H1 (cell line): ENCODE results near the gene RIMS3. TPM values are rescaled to one million over a fixed set of nuclear protein-coding genes. Genes with fewer than 3 reads are reported as not detected.

Source experiments
- CTCF ChIA-PET: fragments of 300-600 bp; sonication (Branson Sonifier 250); formaldehyde crosslinking; loops from one replicate; lab custom pipeline; 2021; ENCODE audit not compliant: partially characterized antibody; lab: Charles Lee
- POLR2A ChIA-PET: fragments of 300-600 bp; sonication (Branson Sonifier 250); formaldehyde crosslinking; loops from one replicate; lab custom pipeline; 2021; ENCODE audit warnings: inconsistent platforms; ENCODE audit not compliant: partially characterized antibody; lab: Charles Lee
- DNase-seq, 2 experiments: peaks; one replicate each; pipeline versions ENCODE4 v3.0.0 to v3.0.0-alpha.2; 2010 to 2022; ENCODE audit warnings: low spot score in 2 of 2, low read depth in 1 of 2, mixed read lengths in 1 of 2
- FAIRE-seq: peaks from 2 replicates; lab custom pipeline; 2011; peaks lifted over from hg19 to GRCh38; lab: Jason Lieb, UNC
- H2AFZ ChIP-seq: 2 replicates; pipeline ENCODE4 v1.8.1; 2012; ENCODE audit warnings: low read length, inconsistent platforms
- H2AK5ac ChIP-seq: 2 replicates; pipeline ENCODE4 v1.6.1; 2013; ENCODE audit warnings: low read depth, low read length
- H2BK120ac ChIP-seq: replicated peaks from 2 replicates; pipeline ENCODE3; 2013; ENCODE audit warnings: low read depth, low read length, inconsistent platforms
- H2BK12ac ChIP-seq: 2 replicates; pipeline ENCODE4 v1.6.1; 2013; ENCODE audit warnings: low read depth, low read length
- H2BK15ac ChIP-seq: 2 replicates; pipeline ENCODE4 v1.6.1; 2013; ENCODE audit warnings: low read length
- H2BK20ac ChIP-seq: 2 replicates; pipeline ENCODE4 v1.6.1; 2013; ENCODE audit warnings: low read length
- H2BK5ac ChIP-seq: 2 replicates; pipeline ENCODE4 v1.6.1; 2013; ENCODE audit warnings: low read depth, low read length
- H3K14ac ChIP-seq: 2 replicates; pipeline ENCODE4 v1.6.1; 2013; ENCODE audit warnings: inconsistent platforms; ENCODE audit not compliant: insufficient read length
- H3K18ac ChIP-seq: 2 replicates; pipeline ENCODE4 v1.6.1; 2013; ENCODE audit warnings: low read length; ENCODE audit errors: extremely low read depth
- H3K23ac ChIP-seq: 2 replicates; pipeline ENCODE4 v1.6.1; 2013; ENCODE audit warnings: inconsistent platforms; ENCODE audit not compliant: insufficient read length
- H3K23me2 ChIP-seq: 2 replicates; pipeline ENCODE4 v1.6.1; 2013; ENCODE audit warnings: low read depth, low read length
- H3K27ac ChIP-seq: 2 replicates; pipeline ENCODE4 v1.6.1; 2011; ENCODE audit warnings: low read depth, low read length, inconsistent platforms
- H3K27me3 ChIP-seq, 4 experiments: replicated peaks in 1 of 4; 1 replicate in 1 of 4; 2 replicates in 3 of 4; pipeline versions ENCODE4 v1.6.1 to v1.8.1; 2011 to 2013; ENCODE audit warnings: low read length in 3 of 4, mild to moderate bottlenecking in 3 of 4, inconsistent platforms in 2 of 4, mixed read lengths in 2 of 4, moderate library complexity in 1 of 4; ENCODE audit not compliant: control insufficient read depth in 3 of 4, insufficient read depth in 3 of 4; ENCODE audit errors: extremely low read depth in 1 of 4
- H3K36me3 ChIP-seq, 4 experiments: 2 replicates each; pipeline versions ENCODE4 v1.6.1 to v1.8.1; 2011 to 2013; ENCODE audit warnings: mild to moderate bottlenecking in 4 of 4, low read length in 3 of 4, moderate library complexity in 2 of 4, control low read depth in 1 of 4, inconsistent platforms in 1 of 4; ENCODE audit not compliant: insufficient read depth in 4 of 4, control insufficient read depth in 2 of 4
- H3K4ac ChIP-seq: replicated peaks from 2 replicates; pipeline ENCODE3; 2013; ENCODE audit warnings: low read length, low read depth, mixed read lengths, inconsistent platforms; ENCODE audit not compliant: insufficient read length
- H3K4me1 ChIP-seq, 4 experiments: replicated peaks in 1 of 4; 1 replicate in 1 of 4; 2 replicates in 3 of 4; pipeline versions ENCODE4 v1.6.1 to v1.8.1; 2011 to 2013; ENCODE audit warnings: low read length in 3 of 4, inconsistent platforms in 2 of 4, mixed read lengths in 1 of 4; ENCODE audit not compliant: insufficient read depth in 4 of 4, control insufficient read depth in 3 of 4
- H3K4me2 ChIP-seq, 2 experiments: 2 replicates each; pipeline versions ENCODE4 v1.6.1 to v1.8.1; 2011 to 2013; ENCODE audit warnings: low read depth in 2 of 2, low read length in 2 of 2, control low read depth in 1 of 2, inconsistent platforms in 1 of 2, mild to moderate bottlenecking in 1 of 2; ENCODE audit not compliant: insufficient read depth in 1 of 2
- H3K4me3 ChIP-seq, 4 experiments: fragments of 200-600, 300-600 bp in 1 of 4; sonication (generic), shearing (Covaris generic), sonication (Bioruptor Twin) in 1 of 4; 2 replicates each; pipeline versions ENCODE4 v1.5.1 to v1.8.1; 2011 to 2016; ENCODE audit warnings: low read length in 4 of 4, low read depth in 3 of 4, control low read depth in 2 of 4, inconsistent platforms in 2 of 4, mild to moderate bottlenecking in 2 of 4, mixed read lengths in 1 of 4, moderate library complexity in 1 of 4; ENCODE audit not compliant: insufficient read depth in 2 of 4; ENCODE audit errors: extremely low read depth in 1 of 4
- H3K56ac ChIP-seq: replicated peaks from 2 replicates; pipeline ENCODE3; 2013; ENCODE audit warnings: low read depth, mild to moderate bottlenecking, mixed read lengths, low read length, inconsistent platforms; ENCODE audit not compliant: insufficient read length
- H3K79me1 ChIP-seq: 2 replicates; pipeline ENCODE4 v1.6.1; 2013; ENCODE audit warnings: low read depth, low read length, control low read depth
- H3K79me2 ChIP-seq, 2 experiments: 2 replicates each; pipeline versions ENCODE4 v1.6.1 to v1.8.1; 2012 to 2013; ENCODE audit warnings: low read length in 2 of 2, mild to moderate bottlenecking in 2 of 2, inconsistent platforms in 1 of 2; ENCODE audit not compliant: insufficient read depth in 2 of 2, control insufficient read depth in 1 of 2
- H3K9ac ChIP-seq, 4 experiments: replicated peaks in 1 of 4; 1 replicate in 1 of 4; 2 replicates in 3 of 4; pipeline versions ENCODE4 v1.6.1 to v1.8.1; 2011 to 2013; ENCODE audit warnings: low read depth in 3 of 4, low read length in 3 of 4, control low read depth in 2 of 4, mild to moderate bottlenecking in 2 of 4, moderate library complexity in 2 of 4, inconsistent platforms in 1 of 4; ENCODE audit errors: extremely low read depth in 1 of 4
- H3K9me3 ChIP-seq, 2 experiments: 2 replicates each; pipeline versions ENCODE4 v1.6.1 to v1.8.1; 2012 to 2013; ENCODE audit warnings: mild to moderate bottlenecking in 2 of 2, moderate library complexity in 2 of 2, control low read depth in 1 of 2, inconsistent platforms in 1 of 2, low read depth in 1 of 2, low read length in 1 of 2, mixed read lengths in 1 of 2; ENCODE audit not compliant: insufficient read depth in 2 of 2
- H4K20me1 ChIP-seq, 2 experiments: replicated peaks in 1 of 2; 2 replicates each; pipeline versions ENCODE3 to v1.8.1; 2011 to 2013; ENCODE audit warnings: inconsistent platforms in 2 of 2, low read length in 2 of 2, mild to moderate bottlenecking in 1 of 2; ENCODE audit not compliant: insufficient read depth in 2 of 2, control insufficient read depth in 1 of 2
- H4K5ac ChIP-seq: 2 replicates; pipeline ENCODE4 v1.6.1; 2013; ENCODE audit warnings: low read length, low read depth, mixed read lengths, inconsistent platforms; ENCODE audit not compliant: insufficient read length
- H4K8ac ChIP-seq: 2 replicates; pipeline ENCODE4 v1.8.0; 2013; ENCODE audit warnings: mild to moderate bottlenecking, moderate library complexity, low read length, inconsistent platforms; ENCODE audit not compliant: insufficient read depth; ENCODE audit errors: extremely low read depth
- H4K91ac ChIP-seq: replicated peaks from 2 replicates; pipeline ENCODE3; 2013; ENCODE audit warnings: low read length, mixed read lengths, inconsistent platforms; ENCODE audit not compliant: insufficient read length
- CBX8 ChIP-seq: fragments of 300-800, 300-1000 bp; sonication (generic); IDR thresholded peaks from 2 replicates; pipeline ENCODE4 v1.7.1; 2016; ENCODE audit warnings: low read depth, low read length, borderline replicate concordance
- CHD2 ChIP-seq: IDR thresholded peaks from 2 replicates; pipeline ENCODE4 v1.6.1; 2012; ENCODE audit warnings: low read length, improper control_type of control experiment
- E2F6 ChIP-seq: IDR thresholded peaks from 2 replicates; pipeline ENCODE4 v1.6.1; 2012; ENCODE audit warnings: inconsistent platforms
- FOSL1 ChIP-seq: IDR thresholded peaks from 2 replicates; pipeline ENCODE4 v1.6.1; 2011; ENCODE audit warnings: mild to moderate bottlenecking, low read depth, low read length, moderate library complexity; ENCODE audit not compliant: insufficient read depth
- KDM4A ChIP-seq: IDR thresholded peaks from one replicate; pipeline ENCODE4 v1.7.1; 2012; ENCODE audit warnings: low read depth, mild to moderate bottlenecking, moderate library complexity, low read length, inconsistent platforms; ENCODE audit not compliant: severe bottlenecking
- MAFK ChIP-seq: IDR thresholded peaks from 2 replicates; pipeline ENCODE4 v1.6.1; 2012; ENCODE audit warnings: low read depth, mild to moderate bottlenecking, improper control_type of control experiment, low read length
- NRF1 ChIP-seq: IDR thresholded peaks from 2 replicates; pipeline ENCODE4 v1.6.1; 2011; ENCODE audit warnings: mild to moderate bottlenecking, low read depth, low read length, improper control_type of control experiment
- POLR2A ChIP-seq, 2 experiments: IDR thresholded peaks; 1 replicate in 1 of 2; 2 replicates in 1 of 2; pipeline ENCODE4 v1.6.1; 2011; ENCODE audit warnings: low read depth in 2 of 2, low read length in 2 of 2, mild to moderate bottlenecking in 2 of 2; ENCODE audit errors: control extremely low read depth in 1 of 2
- RNF2 ChIP-seq: fragments of 200-900, 300-1000 bp; sonication (generic); IDR thresholded peaks from 2 replicates; pipeline ENCODE4 v1.7.1; 2016; ENCODE audit warnings: borderline replicate concordance, low read depth, mild to moderate bottlenecking, antibody characterized with exemption, low read length; ENCODE audit not compliant: poor library complexity, severe bottlenecking; ENCODE audit errors: missing control alignments
- RXRA ChIP-seq: IDR thresholded peaks from 2 replicates; pipeline ENCODE4 v1.6.1; 2011; ENCODE audit warnings: low read depth, mild to moderate bottlenecking, low read length, moderate library complexity; ENCODE audit not compliant: insufficient read depth
- SAP30 ChIP-seq: fragments of 300-600 bp; sonication (generic); IDR thresholded peaks from 2 replicates; pipeline ENCODE4 v1.7.1; 2012; ENCODE audit warnings: low read length, moderate library complexity, mild to moderate bottlenecking, inconsistent platforms; ENCODE audit not compliant: insufficient read depth, insufficient replicate concordance
- SUZ12 ChIP-seq: fragments of 200-600 bp; sonication (generic); IDR thresholded peaks from 2 replicates; pipeline ENCODE4 v1.6.1; 2012; ENCODE audit warnings: mild to moderate bottlenecking, inconsistent platforms, low read length, moderate library complexity, mixed read lengths
- TCF12 ChIP-seq: IDR thresholded peaks from 2 replicates; pipeline ENCODE4 v1.6.1; 2011; ENCODE audit warnings: low read depth, mild to moderate bottlenecking, low read length
- WGBS, 2 experiments: shearing (Covaris generic) in 1 of 2; methylation state at CpG; one replicate each; pipeline versions ENCODE4 v1.1.6 to v1.1.7; 2013 to 2015; ENCODE audit warnings: low lambda C conversion rate in 2 of 2, mixed read lengths in 2 of 2, inconsistent platforms in 1 of 2, low coverage in 1 of 2, missing lambda C conversion rate in 1 of 2; ENCODE audit not compliant: insufficient replicate concordance in 2 of 2, insufficient coverage in 1 of 2, insufficient read length in 1 of 2; ENCODE audit errors: extremely low coverage in 1 of 2, missing lambda C conversion rate in 1 of 2; 5-methylcytosine and 5-hydroxymethylcytosine counted together
- polyA plus RNA-seq, 7 experiments: library from polyadenylated mRNA; depleted of rRNA in 3 of 7; stranded (reverse) in 5 of 7; unstranded in 2 of 7; fragments of >200 nt in 5 of 7; fragments of 200-250 nt in 2 of 7; gene quantifications; 1 replicate in 5 of 7; 2 replicates in 1 of 7; 4 replicates in 1 of 7; pipeline versions ENCODE4 v1.2.1 to v1.2.3, GENCODE V29; 2011 to 2013; ENCODE audit warnings: missing spikeins in 2 of 7, mixed read lengths in 2 of 7
- total RNA-seq: library from RNA; stranded (reverse); fragmentation: NEBNext Ultra II Directional; extraction: Animal tissue kit (Norgen Biotek cat#: 25700); gene quantifications from 2 replicates; pipeline ENCODE4 v1.2.1, GENCODE V29; 2021

Gene RIMS3
- total and polyA plus RNA-seq, 2 of the 8 experiments (the other 6 are each of a cell fraction or from before 2014, with no cell fraction given): 13.3 to 20.6 TPM

GRCh38 chr1:40684669-40685068 lies 19.2 kb upstream of the RIMS3 start:
- ChIA-PET POLR2A (interaction anchor here (0.7 to 3.2 kb wide), 16 partner anchors 8 to 178 kb away, joined by 3 to 16 read pairs (median 3); partner anchors contain the start of gene CITED4), CTCF (interaction anchor here (0.6 to 2.1 kb wide), 14 partner anchors 10 to 164 kb away, joined by 3 to 9 read pairs (median 3); no protein-coding TSS in a partner anchor)
- H3K23me2 ChIP-seq: no peaks in the 10 kb centered on the region
- H2BK5ac ChIP-seq: no peak overlapping the region
- no peak overlapping the region for H3K23ac ChIP-seq
- H4K8ac ChIP-seq: no peak overlapping the region
- H3K14ac ChIP-seq: no peak overlapping the region
- no peaks in the 10 kb centered on the region for H3K4me1 ChIP-seq
- no peaks in the 10 kb centered on the region for H3K9me3 ChIP-seq
- no peak overlapping the region for H2BK12ac ChIP-seq
- no peak overlapping the region for H3K18ac ChIP-seq
- no peak overlapping the region for H3K27ac ChIP-seq
- no peak overlapping the region for H4K91ac ChIP-seq
- no peak overlapping the region for H3K4me3 ChIP-seq
- no peak overlapping the region for H2BK120ac ChIP-seq
- no peak overlapping the region for H2BK15ac ChIP-seq
- H3K79me1 ChIP-seq: no peaks in the 10 kb centered on the region
- no peak overlapping the region for H2AK5ac ChIP-seq
- no peak for DNase-seq
- FAIRE-seq: no peak
- no peak overlapping the region for H3K4ac ChIP-seq
- H4K5ac ChIP-seq: no peak overlapping the region
- H4K20me1 ChIP-seq: peaks cover 0 to 8% of the 10 kb centered on the region in 2 experiments
- no peak overlapping the region for H2BK20ac ChIP-seq
- no peak overlapping the region for H3K9ac ChIP-seq
- WGBS, 2 experiments: 92% methylated on average over 3 of the region's 3 CpGs; no CpG with 5 or more reads in 1 of the 2 experiments
- H2AFZ ChIP-seq: no peak overlapping the region
- H3K79me2 ChIP-seq: peaks cover 0 to 12% of the 10 kb centered on the region in 2 experiments; a peak in 3 of 4 replicates
- no peak overlapping the region for H3K56ac ChIP-seq
- no peaks in the 10 kb centered on the region for H3K27me3 ChIP-seq
- peaks cover 0 to 11% (median 8%) of the 10 kb centered on the region in 4 experiments; a peak in 5 of 8 replicates for H3K36me3 ChIP-seq
- no peak overlapping the region for H3K4me2 ChIP-seq
- TF ChIP-seq TCF12: no peak
- no peak for TF ChIP-seq RNF2
- TF ChIP-seq MAFK: no peak
- no peak for TF ChIP-seq CBX8
- TF ChIP-seq RXRA: no peak
- TF ChIP-seq SUZ12: no peak
- no peak for TF ChIP-seq SAP30
- TF ChIP-seq POLR2A (IDR thresholded peaks at IDR 0.05; ENCODE audit: control extremely low read depth in 1 of 2, low read depth in 2 of 2, low read length in 2 of 2): no peak
- TF ChIP-seq CHD2: no peak
- TF ChIP-seq E2F6: no peak
- TF ChIP-seq KDM4A: no peak
- TF ChIP-seq NRF1: no peak
- no peak for TF ChIP-seq FOSL1
